WTC11 (cell line): ENCODE measurements around the gene RNGTT. TPM values are rescaled to one million over a fixed set of nuclear protein-coding genes. Genes with fewer than 3 reads are reported as not detected.

Source experiments
- ATAC-seq: fragments of 200-7000 bp; cut with Tn5 transposase; 2 replicates; pipeline ENCODE4 v1.10.0; 2021; ENCODE audit warnings: mild to moderate bottlenecking, moderate library complexity
- CTCF ChIA-PET: fragments of 300-600 bp; sonication (Branson Sonifier 250); formaldehyde crosslinking; loops from one replicate; lab custom pipeline; 2021; ENCODE audit warnings: antibody characterized with exemption; lab: Charles Lee
- POLR2A ChIA-PET: fragments of 350-600 bp; sonication (Branson Sonifier 250); formaldehyde crosslinking; loops from one replicate; lab custom pipeline; 2021; ENCODE audit warnings: antibody characterized with exemption; lab: Charles Lee
- DNase-seq: peaks from one replicate; pipeline ENCODE4 v3.0.0; 2021; ENCODE audit warnings: low spot score
- H3K27ac Mint-ChIP-seq: 2 replicates; pipeline ENCODE4 v1.8.0; 2021; ENCODE audit warnings: mixed read lengths
- H3K27me3 Mint-ChIP-seq: 2 replicates; pipeline ENCODE4 v1.8.0; 2021; ENCODE audit warnings: low read depth, mild to moderate bottlenecking, moderate library complexity, mixed read lengths
- H3K36me3 Mint-ChIP-seq: 2 replicates; pipeline ENCODE4 v1.8.0; 2021; ENCODE audit warnings: mixed read lengths
- H3K4me1 Mint-ChIP-seq: 2 replicates; pipeline ENCODE4 v1.8.0; 2022; ENCODE audit warnings: mixed read lengths
- H3K4me3 Mint-ChIP-seq: 2 replicates; pipeline ENCODE4 v1.8.0; 2021; ENCODE audit warnings: mild to moderate bottlenecking, moderate library complexity, mixed read lengths
- H3K9me3 Mint-ChIP-seq: 2 replicates; pipeline ENCODE4 v1.8.0; 2021; ENCODE audit warnings: mixed read lengths
- ATF1 ChIP-seq: sonication (generic); formaldehyde crosslinking; IDR thresholded peaks from 2 replicates; pipeline ENCODE4 v1.8.1; 2023; ENCODE audit warnings: mild to moderate bottlenecking, moderate library complexity, missing genetic modification reagents
- ATF2 ChIP-seq: sonication (generic); formaldehyde crosslinking; IDR thresholded peaks from 2 replicates; pipeline ENCODE4 v1.8.1; 2022; ENCODE audit warnings: low read depth, missing genetic modification reagents, borderline replicate concordance
- E2F1 ChIP-seq: sonication (generic); formaldehyde crosslinking; IDR thresholded peaks from 2 replicates; pipeline ENCODE4 v1.8.0; 2022; ENCODE audit warnings: mild to moderate bottlenecking, missing genetic modification reagents
- EMX1 ChIP-seq: fragments of 250-450 bp; sonication (Bioruptor Pico); IDR thresholded peaks from 2 replicates; pipeline ENCODE4 v1.8.0; 2021; ENCODE audit warnings: mild to moderate bottlenecking
- FOXP1 ChIP-seq: sonication (generic); formaldehyde crosslinking; IDR thresholded peaks from 2 replicates; pipeline ENCODE4 v1.8.0; 2022; ENCODE audit warnings: missing genetic modification reagents, mild to moderate bottlenecking, moderate library complexity, borderline replicate concordance
- GTF2I ChIP-seq: fragments of 250-450 bp; sonication (Bioruptor Pico); conservative IDR thresholded peaks from 2 replicates; pipeline ENCODE4 v1.4.0; 2021; ENCODE audit warnings: mild to moderate bottlenecking
- NFATC4 ChIP-seq: fragments of 250-450 bp; sonication (Bioruptor Pico); IDR thresholded peaks from 2 replicates; pipeline ENCODE4 v1.9.0; 2021; ENCODE audit warnings: mild to moderate bottlenecking
- NR3C1 ChIP-seq: sonication (generic); formaldehyde crosslinking; conservative IDR thresholded peaks from 2 replicates; pipeline ENCODE4 v1.8.1; 2023; ENCODE audit warnings: low read depth, mild to moderate bottlenecking, missing genetic modification reagents
- SMAD3 ChIP-seq: sonication (generic); formaldehyde crosslinking; IDR thresholded peaks from 2 replicates; pipeline ENCODE4 v1.8.0; 2022; ENCODE audit warnings: missing genetic modification reagents, mild to moderate bottlenecking, borderline replicate concordance
- SOX15 ChIP-seq: fragments of 250-450 bp; sonication (Bioruptor Pico); IDR thresholded peaks from 2 replicates; pipeline ENCODE4 v1.9.0; 2021; ENCODE audit warnings: mild to moderate bottlenecking
- SP1 ChIP-seq: sonication (generic); formaldehyde crosslinking; conservative IDR thresholded peaks from 2 replicates; pipeline ENCODE4 v1.8.1; 2022; ENCODE audit warnings: missing genetic modification reagents
- ZMAT4 ChIP-seq: fragments of 250-450 bp; sonication (Bioruptor Pico); IDR thresholded peaks from 2 replicates; pipeline ENCODE4 v1.9.0; 2021; ENCODE audit warnings: mild to moderate bottlenecking
- ZNF232 ChIP-seq: sonication (generic); formaldehyde crosslinking; IDR thresholded peaks from 2 replicates; pipeline ENCODE4 v1.8.0; 2022; ENCODE audit warnings: mild to moderate bottlenecking, missing genetic modification reagents
- ZNF416 ChIP-seq: fragments of 250-450 bp; sonication (Bioruptor Pico); IDR thresholded peaks from 2 replicates; pipeline ENCODE4 v1.9.0; 2021; ENCODE audit warnings: mild to moderate bottlenecking, inconsistent platforms
- ZNF512 ChIP-seq: sonication (generic); formaldehyde crosslinking; IDR thresholded peaks from 2 replicates; pipeline ENCODE4 v1.8.1; 2022; ENCODE audit warnings: missing genetic modification reagents, borderline replicate concordance
- ZNF532 ChIP-seq: fragments of 250-450 bp; sonication (Bioruptor Pico); IDR thresholded peaks from 2 replicates; pipeline ENCODE4 v1.9.0; 2021; ENCODE audit warnings: mild to moderate bottlenecking, borderline replicate concordance
- total RNA-seq: library from RNA; stranded (reverse); gene quantifications from 3 replicates; pipeline ENCODE4 v1.2.3, GENCODE V29; 2021
- TF ChIP-seq, protein P1 (sequence below): sonication (generic); formaldehyde crosslinking; IDR thresholded peaks from 2 replicates; pipeline ENCODE4 v1.8.1; 2022; ENCODE audit warnings: low read depth, mild to moderate bottlenecking, moderate library complexity, missing genetic modification reagents, borderline replicate concordance
- TF ChIP-seq, protein P2 (sequence below): fragments of 250-450 bp; sonication (Bioruptor Pico); IDR thresholded peaks from 2 replicates; pipeline ENCODE4 v1.8.0; 2021; ENCODE audit warnings: mild to moderate bottlenecking

Gene RNGTT
- total RNA-seq, 1 experiment from 2014 or later: 20.4 TPM

DNA sequence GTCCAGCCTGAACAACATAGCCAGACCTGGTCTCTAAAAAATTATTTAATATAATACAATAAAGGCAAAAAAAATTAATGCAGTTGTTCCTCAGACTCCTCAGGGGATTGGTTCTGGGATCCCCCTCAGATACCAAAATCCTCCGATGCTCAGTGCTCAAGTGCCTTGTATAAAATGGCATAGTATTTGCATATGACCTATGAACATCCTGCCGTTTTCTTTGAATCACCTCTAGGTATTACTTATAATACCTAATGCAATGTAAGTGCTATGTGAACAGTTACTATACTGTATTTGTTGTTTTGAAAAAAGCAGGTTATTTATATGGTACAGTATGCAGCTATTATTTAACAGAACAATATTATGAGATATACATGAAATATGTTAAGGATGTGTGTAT is 43.3 kb downstream of the RNGTT start:
- no peak for DNase-seq
- Mint-ChIP-seq H3K27ac (no peak overlapping the region), H3K27me3 (no peaks in the 10 kb centered on the region)
- POLR2A ChIA-PET: no interaction called here
- TF ChIP-seq E2F1 (no peak), EMX1 (CRISPR knock-in tag) (no peak), ZMAT4 (CRISPR knock-in tag) (no peak), ZNF416 (CRISPR knock-in tag) (no peak), NFATC4 (CRISPR knock-in tag) (no peak), FOXP1 (CRISPR knock-in tag) (no peak), ZNF532 (no peak), SOX15 (CRISPR knock-in tag) (no peak), SMAD3 (CRISPR knock-in tag) (no peak), GTF2I (CRISPR knock-in tag) (no peak), ZNF232 (CRISPR knock-in tag) (no peak), ZNF512 (CRISPR knock-in tag) (no peak), ATF2 (CRISPR knock-in tag) (no peak), NR3C1 (CRISPR knock-in tag) (no peak), SP1 (CRISPR knock-in tag) (no peak), ATF1 (CRISPR knock-in tag) (no peak)
- TF ChIP-seq, protein P1, sequence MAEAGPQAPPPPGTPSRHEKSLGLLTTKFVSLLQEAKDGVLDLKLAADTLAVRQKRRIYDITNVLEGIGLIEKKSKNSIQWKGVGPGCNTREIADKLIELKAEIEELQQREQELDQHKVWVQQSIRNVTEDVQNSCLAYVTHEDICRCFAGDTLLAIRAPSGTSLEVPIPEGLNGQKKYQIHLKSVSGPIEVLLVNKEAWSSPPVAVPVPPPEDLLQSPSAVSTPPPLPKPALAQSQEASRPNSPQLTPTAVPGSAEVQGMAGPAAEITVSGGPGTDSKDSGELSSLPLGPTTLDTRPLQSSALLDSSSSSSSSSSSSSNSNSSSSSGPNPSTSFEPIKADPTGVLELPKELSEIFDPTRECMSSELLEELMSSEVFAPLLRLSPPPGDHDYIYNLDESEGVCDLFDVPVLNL (CRISPR knock-in tag): no peak
- TF ChIP-seq, protein P2, sequence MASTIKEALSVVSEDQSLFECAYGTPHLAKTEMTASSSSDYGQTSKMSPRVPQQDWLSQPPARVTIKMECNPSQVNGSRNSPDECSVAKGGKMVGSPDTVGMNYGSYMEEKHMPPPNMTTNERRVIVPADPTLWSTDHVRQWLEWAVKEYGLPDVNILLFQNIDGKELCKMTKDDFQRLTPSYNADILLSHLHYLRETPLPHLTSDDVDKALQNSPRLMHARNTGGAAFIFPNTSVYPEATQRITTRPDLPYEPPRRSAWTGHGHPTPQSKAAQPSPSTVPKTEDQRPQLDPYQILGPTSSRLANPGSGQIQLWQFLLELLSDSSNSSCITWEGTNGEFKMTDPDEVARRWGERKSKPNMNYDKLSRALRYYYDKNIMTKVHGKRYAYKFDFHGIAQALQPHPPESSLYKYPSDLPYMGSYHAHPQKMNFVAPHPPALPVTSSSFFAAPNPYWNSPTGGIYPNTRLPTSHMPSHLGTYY (CRISPR knock-in tag): no peak
- TF ChIP-seq, all 79 proteins: peak for 0
- no peak for ATAC-seq
- H3K9me3 Mint-ChIP-seq: peaks cover 16% of the 10 kb centered on the region
- no peaks in the 10 kb centered on the region for H3K4me1 Mint-ChIP-seq
- H3K4me3 Mint-ChIP-seq: no peak overlapping the region
- CTCF ChIA-PET: interaction anchor here (1.5 kb wide), 1 partner anchor 20 kb away, joined by 4 read pairs; no protein-coding TSS in a partner anchor
- peaks cover 14% of the 10 kb centered on the region for H3K36me3 Mint-ChIP-seq
